HepG2 (cell line): ENCODE data around the gene SUSD6. TPM values are rescaled to one million over a fixed set of nuclear protein-coding genes. Genes with fewer than 3 reads are reported as not detected.

Experiments used
- ATAC-seq: fragments of 200-7000 bp; cut with Tn5 transposase; 3 replicates; pipeline ENCODE4 v1.9.1; 2020; ENCODE audit warnings: mild to moderate bottlenecking, moderate library complexity
- BruUV-seq: library from RNA; stranded (reverse); fragments of 400-500 nt; replicated peaks from 2 replicates; lab custom pipeline; 2021; lab: Mats Ljungman, UMichigan
- CTCF ChIA-PET: fragments of 300-600 bp; formaldehyde crosslinking; extraction: SDS; loops from one replicate; lab custom pipeline; 2021; ENCODE audit warnings: low total read pairs, inconsistent platforms, low intra/inter-chr PET ratio; lab: Yijun Ruan, JAX
- POLR2A ChIA-PET: fragments of 350-600 bp; sonication (Branson Sonifier 250); formaldehyde crosslinking; loops from one replicate; lab custom pipeline; 2020; ENCODE audit warnings: antibody characterized with exemption, inconsistent platforms; lab: Yijun Ruan, JAX
- DNase-seq: peaks from one replicate; pipeline ENCODE4 v3.0.0-alpha.2; 2015; ENCODE audit warnings: low spot score
- FAIRE-seq: peaks from 3 replicates; lab custom pipeline; 2011; peaks lifted over from hg19 to GRCh38; lab: Jason Lieb, UNC
- H2AFZ ChIP-seq: one replicate; pipeline ENCODE4 v1.6.1; 2011; ENCODE audit warnings: low read length, inconsistent platforms
- H3K27ac ChIP-seq: fragments of 300-600 bp; 3 replicates; pipeline ENCODE4 v1.8.0; 2011; ENCODE audit warnings: mixed run types, mild to moderate bottlenecking, mixed read lengths, low read length, inconsistent platforms; ENCODE audit not compliant: insufficient read depth; ENCODE audit errors: extremely low read length
- H3K27me3 ChIP-seq, 2 experiments: fragments of 200-600 bp in 1 of 2; 2 replicates in 1 of 2; 3 replicates in 1 of 2; pipeline versions ENCODE4 v1.6.0 to v1.8.0; 2011; ENCODE audit warnings: low read length in 2 of 2, mild to moderate bottlenecking in 2 of 2, moderate library complexity in 2 of 2, inconsistent platforms in 1 of 2; ENCODE audit not compliant: insufficient read depth in 2 of 2, control insufficient read depth in 1 of 2
- H3K36me3 ChIP-seq, 2 experiments: fragments of 200-600 bp in 1 of 2; replicated peaks in 1 of 2; 2 replicates in 1 of 2; 3 replicates in 1 of 2; pipeline versions ENCODE4 v1.5.1 to v1.8.0; 2011; ENCODE audit warnings: low read length in 2 of 2, inconsistent platforms in 1 of 2; ENCODE audit not compliant: insufficient read depth in 2 of 2, control insufficient read depth in 1 of 2
- H3K4me1 ChIP-seq: 2 replicates; pipeline ENCODE4 v1.5.1; 2012; ENCODE audit warnings: low read length, inconsistent platforms; ENCODE audit not compliant: insufficient read depth
- H3K4me2 ChIP-seq: 2 replicates; pipeline ENCODE4 v1.6.0; 2011; ENCODE audit warnings: low read depth, low read length, inconsistent platforms
- H3K4me3 ChIP-seq, 3 experiments: fragments of 200-600 bp in 1 of 3; sonication (generic), shearing (Covaris generic) in 1 of 3; replicated peaks in 1 of 3; 2 replicates each; pipeline ENCODE4 v1.5.1; 2011 to 2016; ENCODE audit warnings: low read length in 3 of 3, inconsistent platforms in 2 of 3, low read depth in 2 of 3, mild to moderate bottlenecking in 2 of 3, control low read depth in 1 of 3, mixed read lengths in 1 of 3; ENCODE audit not compliant: insufficient read depth in 1 of 3
- H3K79me2 ChIP-seq: one replicate; pipeline ENCODE4 v1.6.1; 2011; ENCODE audit warnings: low read length, inconsistent platforms; ENCODE audit not compliant: insufficient read depth
- H3K9ac ChIP-seq: 2 replicates; pipeline ENCODE4 v1.6.0; 2011; ENCODE audit warnings: mild to moderate bottlenecking, low read depth, low read length, inconsistent platforms; ENCODE audit not compliant: insufficient read depth
- H3K9me3 ChIP-seq: 2 replicates; pipeline ENCODE4 v1.5.1; 2012; ENCODE audit warnings: mild to moderate bottlenecking, low read length
- H4K20me1 ChIP-seq: 2 replicates; pipeline ENCODE4 v1.6.0; 2011; ENCODE audit warnings: inconsistent platforms, mild to moderate bottlenecking, low read length, moderate library complexity; ENCODE audit not compliant: insufficient read depth
- ATAD3A ChIP-seq: sonication (generic); formaldehyde crosslinking; IDR thresholded peaks from 2 replicates; pipeline ENCODE4 v1.4.0; 2020; ENCODE audit warnings: missing genetic modification reagents
- HMGXB3 ChIP-seq: sonication (generic); formaldehyde crosslinking; IDR thresholded peaks from 2 replicates; pipeline ENCODE4 v1.4.0; 2020; ENCODE audit warnings: missing genetic modification reagents, borderline replicate concordance
- MTA1 ChIP-seq: sonication (generic); formaldehyde crosslinking; IDR thresholded peaks from 2 replicates; pipeline ENCODE4 v1.4.0; 2020; ENCODE audit warnings: missing genetic modification reagents, mild to moderate bottlenecking, borderline replicate concordance
- THYN1 ChIP-seq: sonication (generic); formaldehyde crosslinking; IDR thresholded peaks from 2 replicates; pipeline ENCODE4 v1.8.1; 2023; ENCODE audit warnings: low read depth, mild to moderate bottlenecking, moderate library complexity, missing genetic modification reagents, borderline replicate concordance
- ZC3H13 ChIP-seq: sonication (generic); formaldehyde crosslinking; IDR thresholded peaks from 2 replicates; pipeline ENCODE4 v1.8.1; 2023; ENCODE audit warnings: mild to moderate bottlenecking, missing genetic modification reagents, moderate library complexity
- ZNF264 ChIP-seq: sonication (generic); formaldehyde crosslinking; IDR thresholded peaks from 2 replicates; pipeline ENCODE4 v1.4.0; 2020; ENCODE audit warnings: missing genetic modification reagents
- in situ Hi-C: cut with HindIII; loops from 2 replicates; pipeline ENCODE4 v1.10.0; 2017; ENCODE audit warnings: low pct_unique_long_range_greater_than_20kb; ENCODE audit not compliant: extremely low pct_ligation_motif_present
- intact Hi-C: fragments of 100-400 bp; cut with micrococcal nuclease; formaldehyde crosslinking; loops from one replicate; pipeline ENCODE4 v1.10.0; 2022; ENCODE audit not compliant: unreplicated experiment
- polyA plus RNA-seq, 8 experiments: library from polyadenylated mRNA; depleted of rRNA in 3 of 8; stranded (reverse) in 7 of 8; unstranded in 1 of 8; fragments of >200 nt; fragmentation: Illumina TruSeq in 4 of 8; extraction: Trizol in 4 of 8; gene quantifications; 2 replicates each; pipeline versions ENCODE4 v1.2.1 to v1.2.3, GENCODE V29; 2011 to 2016; ENCODE audit warnings: low read depth in 4 of 8, missing spikeins in 1 of 8, mixed read lengths in 1 of 8; ENCODE audit not compliant: insufficient read depth in 1 of 8
- total RNA-seq, 5 experiments: library from RNA; depleted of rRNA; stranded (reverse); fragments of >200 nt; fragmentation: Illumina TruSeq; extraction: Trizol; gene quantifications; 2 replicates each; pipeline ENCODE4 v1.2.3, GENCODE V29; 2016; ENCODE audit warnings: low read depth in 1 of 5
- TF ChIP-seq, protein P1 (sequence below): sonication (generic); formaldehyde crosslinking; IDR thresholded peaks from 2 replicates; pipeline ENCODE4 v1.9.0; 2021; ENCODE audit warnings: mild to moderate bottlenecking, missing genetic modification reagents

SUSD6 gene
- total and polyA plus RNA-seq, 2 of the 13 experiments (the other 11 are each of a cell fraction or from before 2014, with no cell fraction given) = 7.2 to 7.4 TPM

DNA sequence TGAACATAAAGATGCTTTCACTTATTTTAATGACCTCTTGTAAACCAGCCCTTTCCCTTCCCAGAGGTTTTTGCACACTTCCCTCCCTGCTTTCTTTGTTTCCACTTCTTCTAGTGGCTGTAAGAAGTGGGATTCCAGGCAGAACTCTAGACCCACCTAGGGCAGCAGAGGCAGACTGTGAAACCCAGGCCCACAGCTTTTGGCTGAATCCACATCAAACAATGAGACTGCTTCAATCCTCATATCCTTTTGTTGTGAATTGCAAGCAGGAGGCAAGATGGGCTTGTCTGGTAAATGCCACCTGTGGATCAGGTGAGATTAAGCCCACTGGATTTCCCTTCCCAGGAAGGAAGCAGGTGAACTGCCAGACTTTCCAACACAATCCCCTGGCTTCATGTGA lies 49.5 kb upstream of the SUSD6 start:
- no TSS peak for BruUV-seq
- CTCF ChIA-PET = no interaction called here
- Histone ChIP-seq H3K79me2 (no peaks in the 10 kb centered on the region), H4K20me1 (no peaks in the 10 kb centered on the region), H3K27me3 (peaks cover 0 to 51% of the 10 kb centered on the region in 2 experiments; a peak in 4 of 5 replicates), H3K4me1 (no peaks in the 10 kb centered on the region), H3K4me3 (no peak overlapping the region), H3K4me2 (no peak overlapping the region), H2AFZ (no peak overlapping the region), H3K9ac (no peak overlapping the region), H3K27ac (no peak overlapping the region), H3K36me3 (no peaks in the 10 kb centered on the region), H3K9me3 (no peaks in the 10 kb centered on the region)
- no peak for DNase-seq
- no peak for FAIRE-seq
- intact Hi-C loops (no loop called here), in situ Hi-C loops (no loop called here)
- no peak for ATAC-seq
- POLR2A ChIA-PET = no interaction called here
- TF ChIP-seq THYN1 (no peak), ZNF264 (no peak), HMGXB3 (no peak), ATAD3A (no peak), MTA1 (no peak), ZC3H13 (CRISPR knock-in tag) (no peak)
- TF ChIP-seq, protein P1, sequence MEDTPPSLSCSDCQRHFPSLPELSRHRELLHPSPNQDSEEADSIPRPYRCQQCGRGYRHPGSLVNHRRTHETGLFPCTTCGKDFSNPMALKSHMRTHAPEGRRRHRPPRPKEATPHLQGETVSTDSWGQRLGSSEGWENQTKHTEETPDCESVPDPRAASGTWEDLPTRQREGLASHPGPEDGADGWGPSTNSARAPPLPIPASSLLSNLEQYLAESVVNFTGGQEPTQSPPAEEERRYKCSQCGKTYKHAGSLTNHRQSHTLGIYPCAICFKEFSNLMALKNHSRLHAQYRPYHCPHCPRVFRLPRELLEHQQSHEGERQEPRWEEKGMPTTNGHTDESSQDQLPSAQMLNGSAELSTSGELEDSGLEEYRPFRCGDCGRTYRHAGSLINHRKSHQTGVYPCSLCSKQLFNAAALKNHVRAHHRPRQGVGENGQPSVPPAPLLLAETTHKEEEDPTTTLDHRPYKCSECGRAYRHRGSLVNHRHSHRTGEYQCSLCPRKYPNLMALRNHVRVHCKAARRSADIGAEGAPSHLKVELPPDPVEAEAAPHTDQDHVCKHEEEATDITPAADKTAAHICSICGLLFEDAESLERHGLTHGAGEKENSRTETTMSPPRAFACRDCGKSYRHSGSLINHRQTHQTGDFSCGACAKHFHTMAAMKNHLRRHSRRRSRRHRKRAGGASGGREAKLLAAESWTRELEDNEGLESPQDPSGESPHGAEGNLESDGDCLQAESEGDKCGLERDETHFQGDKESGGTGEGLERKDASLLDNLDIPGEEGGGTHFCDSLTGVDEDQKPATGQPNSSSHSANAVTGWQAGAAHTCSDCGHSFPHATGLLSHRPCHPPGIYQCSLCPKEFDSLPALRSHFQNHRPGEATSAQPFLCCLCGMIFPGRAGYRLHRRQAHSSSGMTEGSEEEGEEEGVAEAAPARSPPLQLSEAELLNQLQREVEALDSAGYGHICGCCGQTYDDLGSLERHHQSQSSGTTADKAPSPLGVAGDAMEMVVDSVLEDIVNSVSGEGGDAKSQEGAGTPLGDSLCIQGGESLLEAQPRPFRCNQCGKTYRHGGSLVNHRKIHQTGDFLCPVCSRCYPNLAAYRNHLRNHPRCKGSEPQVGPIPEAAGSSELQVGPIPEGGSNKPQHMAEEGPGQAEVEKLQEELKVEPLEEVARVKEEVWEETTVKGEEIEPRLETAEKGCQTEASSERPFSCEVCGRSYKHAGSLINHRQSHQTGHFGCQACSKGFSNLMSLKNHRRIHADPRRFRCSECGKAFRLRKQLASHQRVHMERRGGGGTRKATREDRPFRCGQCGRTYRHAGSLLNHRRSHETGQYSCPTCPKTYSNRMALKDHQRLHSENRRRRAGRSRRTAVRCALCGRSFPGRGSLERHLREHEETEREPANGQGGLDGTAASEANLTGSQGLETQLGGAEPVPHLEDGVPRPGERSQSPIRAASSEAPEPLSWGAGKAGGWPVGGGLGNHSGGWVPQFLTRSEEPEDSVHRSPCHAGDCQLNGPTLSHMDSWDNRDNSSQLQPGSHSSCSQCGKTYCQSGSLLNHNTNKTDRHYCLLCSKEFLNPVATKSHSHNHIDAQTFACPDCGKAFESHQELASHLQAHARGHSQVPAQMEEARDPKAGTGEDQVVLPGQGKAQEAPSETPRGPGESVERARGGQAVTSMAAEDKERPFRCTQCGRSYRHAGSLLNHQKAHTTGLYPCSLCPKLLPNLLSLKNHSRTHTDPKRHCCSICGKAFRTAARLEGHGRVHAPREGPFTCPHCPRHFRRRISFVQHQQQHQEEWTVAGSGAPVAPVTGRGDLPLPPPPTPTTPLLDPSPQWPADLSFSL (CRISPR knock-in tag) = no peak
